ENCODE results near the gene ADGRB2. TPM values are rescaled to one million over a fixed set of nuclear protein-coding genes. Genes with fewer than 3 reads are reported as not detected.

Gene ADGRB2
- total RNA-seq, 1 donor from 2014 or later = 7.1 TPM

DNA sequence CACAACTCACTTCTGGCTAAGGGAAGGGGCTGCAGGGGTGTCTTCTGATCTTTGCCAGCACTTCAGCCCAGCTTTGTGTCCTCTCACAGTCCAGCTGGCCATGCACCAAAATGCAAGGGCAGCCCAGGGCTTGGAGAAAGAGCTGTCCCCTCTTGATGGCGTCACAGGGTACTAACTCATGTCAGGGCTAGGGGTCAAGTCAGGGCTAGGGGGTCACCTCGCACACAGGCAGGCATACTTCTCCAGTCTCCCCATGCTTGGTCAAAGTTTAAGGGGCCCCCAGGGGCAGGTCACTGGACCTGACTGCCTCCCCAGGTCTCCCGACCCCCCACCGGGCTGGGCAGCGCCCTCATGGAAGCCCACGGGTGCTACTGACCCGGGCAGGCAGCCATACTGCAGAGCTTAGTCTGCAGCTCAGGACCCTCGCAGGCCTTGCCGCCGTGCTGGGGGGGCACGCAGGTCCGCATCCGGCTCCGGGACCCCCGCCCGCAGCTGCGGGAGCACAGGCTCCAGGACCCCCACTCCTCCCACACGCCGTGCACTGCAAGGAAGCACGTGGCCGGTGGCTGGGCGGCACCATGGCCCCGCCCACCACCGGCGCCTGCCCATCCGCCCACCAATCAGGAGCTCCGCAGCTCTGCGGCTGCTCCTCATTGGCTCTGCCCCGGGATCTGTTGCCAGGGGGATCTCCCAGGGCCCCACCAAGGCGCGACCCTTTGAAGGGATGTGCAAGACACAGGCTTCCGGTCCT, 21.5 kb downstream of the ADGRB2 start:
- Histone ChIP-seq H3K36me3 (no peaks in the 10 kb centered on the region), H3K4me2 (no peak overlapping the region), H3F3A (ENCODE audit: low read depth) (peaks cover 5% of the 10 kb centered on the region), H3K4me1 (peaks cover 20% of the 10 kb centered on the region), H3K4me3 (no peak overlapping the region), H3K27me3 (no peaks in the 10 kb centered on the region), H2AFZ (replicated peaks) (no peak overlapping the region), H3K9me3 (ENCODE audit: low read depth) (no peaks in the 10 kb centered on the region), H3K9ac (no peak overlapping the region), H3K27ac (no peak overlapping the region), H4K20me1 (ENCODE audit: low read depth) (peaks cover 7% of the 10 kb centered on the region), H3K79me2 (ENCODE audit: low read depth) (no peaks in the 10 kb centered on the region)
- Mint-ChIP-seq H3K27me3 (ENCODE audit: insufficient read depth, low read depth) (peaks cover 8% of the 10 kb centered on the region), H3K27ac (no peak overlapping the region), H3K36me3 (peaks cover 4% of the 10 kb centered on the region), H3K4me3 (no peak overlapping the region), H3K4me1 (peaks cover 25% of the 10 kb centered on the region), H3K9me3 (no peaks in the 10 kb centered on the region)
- TF ChIP-seq EZH2phosphoT487 (IDR thresholded peaks at IDR 0.05) (no peak), CTCF (IDR thresholded peaks at IDR 0.05) (no peak), EZH2 (IDR thresholded peaks at IDR 0.05) (no peak)
- DNase-seq (ENCODE audit: low spot score) = no peak

DNA sequence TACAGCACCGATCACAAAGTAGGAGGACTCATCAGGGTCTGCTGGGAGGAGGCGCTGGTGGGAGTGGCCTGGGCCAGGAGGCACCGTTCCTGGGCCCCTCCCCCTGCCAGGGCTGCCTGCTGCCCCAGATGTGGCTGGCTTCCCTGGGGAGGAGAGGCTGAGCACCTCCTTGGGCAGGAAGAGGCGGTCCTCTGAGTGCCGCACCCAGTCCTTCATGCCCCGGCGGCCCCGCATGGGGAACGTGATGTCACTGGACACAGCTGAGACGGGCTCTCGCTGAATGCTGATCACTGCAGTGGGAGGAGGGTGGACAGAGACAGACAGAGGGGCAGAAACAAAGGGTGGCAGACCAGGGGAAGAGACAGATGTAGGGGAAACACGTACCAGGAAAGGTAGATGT, 24.8 kb downstream of the ADGRB2 start:
- peaks cover 3% of the 10 kb centered on the region for H3K27me3 Mint-ChIP-seq (ENCODE audit: insufficient read depth, low read depth)
- peak; percentile 45 for DNase-seq (ENCODE audit: low spot score)
- no peaks in the 10 kb centered on the region for H3K27me3 ChIP-seq
- no peaks in the 10 kb centered on the region for H4K20me1 ChIP-seq (ENCODE audit: low read depth)
- no peak overlapping the region for H3K27ac ChIP-seq
- H3K4me3 ChIP-seq = no peak overlapping the region
- H3K36me3 Mint-ChIP-seq = peaks cover 10% of the 10 kb centered on the region
- H3K9me3 ChIP-seq (ENCODE audit: low read depth) = no peaks in the 10 kb centered on the region
- no peak overlapping the region for H3K27ac Mint-ChIP-seq
- no peak overlapping the region for H3K4me3 Mint-ChIP-seq
- peak overlapping the region; percentile 2 for H3K4me2 ChIP-seq
- H2AFZ ChIP-seq (replicated peaks) = no peak overlapping the region
- H3K79me2 ChIP-seq (ENCODE audit: low read depth) = no peaks in the 10 kb centered on the region
- no peak overlapping the region for H3K9ac ChIP-seq
- H3K4me1 Mint-ChIP-seq = peaks cover 10% of the 10 kb centered on the region
- no peaks in the 10 kb centered on the region for H3K4me1 ChIP-seq
- H3K9me3 Mint-ChIP-seq = no peaks in the 10 kb centered on the region
- no peaks in the 10 kb centered on the region for H3F3A ChIP-seq (ENCODE audit: low read depth)
- TF ChIP-seq CTCF (IDR thresholded peaks at IDR 0.05) (no peak), EZH2 (IDR thresholded peaks at IDR 0.05) (no peak), EZH2phosphoT487 (IDR thresholded peaks at IDR 0.05) (no peak)
- H3K36me3 ChIP-seq = no peaks in the 10 kb centered on the region

- no peak overlapping the region for H3K27ac Mint-ChIP-seq
- peaks cover 12% of the 10 kb centered on the region for H3K4me1 Mint-ChIP-seq
- no peak overlapping the region for H3K9ac ChIP-seq
- H3K9me3 ChIP-seq (ENCODE audit: low read depth) = no peaks in the 10 kb centered on the region
- no peaks in the 10 kb centered on the region for H3K27me3 ChIP-seq
- no peak overlapping the region for H3K27ac ChIP-seq
- DNase-seq (ENCODE audit: low spot score) = no peak
- no peaks in the 10 kb centered on the region for H3K4me1 ChIP-seq
- H2AFZ ChIP-seq (replicated peaks) = no peak overlapping the region
- no peaks in the 10 kb centered on the region for H3K36me3 ChIP-seq
- H4K20me1 ChIP-seq (ENCODE audit: low read depth) = peaks cover 4% of the 10 kb centered on the region
- H3K4me2 ChIP-seq = no peak overlapping the region
- no peaks in the 10 kb centered on the region for H3F3A ChIP-seq (ENCODE audit: low read depth)
- no peaks in the 10 kb centered on the region for H3K79me2 ChIP-seq (ENCODE audit: low read depth)
- H3K4me3 ChIP-seq = no peak overlapping the region
- TF ChIP-seq EZH2phosphoT487 (IDR thresholded peaks at IDR 0.05) = no peak
- TF ChIP-seq CTCF (IDR thresholded peaks at IDR 0.05) = no peak
- no peak for TF ChIP-seq EZH2 (IDR thresholded peaks at IDR 0.05)
- H3K9me3 Mint-ChIP-seq = no peaks in the 10 kb centered on the region
- H3K4me3 Mint-ChIP-seq = no peak overlapping the region
- H3K27me3 Mint-ChIP-seq (ENCODE audit: insufficient read depth, low read depth) = peaks cover 2% of the 10 kb centered on the region
- peaks cover 10% of the 10 kb centered on the region for H3K36me3 Mint-ChIP-seq
These were observed 27.5 kb downstream of the ADGRB2 start for GRCh38 chr1:31736675-31737074.
